IPS-15b (cell line): ENCODE measurements around the gene CCDC141.

Experiments used
- H3K27me3 ChIP-seq: one replicate; pipeline ENCODE4 v1.6.1; 2013; ENCODE audit warnings: low read length; ENCODE audit not compliant: control insufficient read depth, insufficient read depth
- H3K36me3 ChIP-seq: one replicate; pipeline ENCODE4 v1.6.1; 2013; ENCODE audit warnings: low read length; ENCODE audit not compliant: control insufficient read depth, insufficient read depth
- H3K4me1 ChIP-seq: one replicate; pipeline ENCODE4 v1.6.1; 2013; ENCODE audit warnings: mild to moderate bottlenecking, low read length; ENCODE audit not compliant: control insufficient read depth, insufficient read depth
- H3K4me3 ChIP-seq: one replicate; pipeline ENCODE4 v1.5.1; 2013; ENCODE audit warnings: low read depth, low read length
- H3K9ac ChIP-seq: one replicate; pipeline ENCODE4 v1.6.1; 2013; ENCODE audit warnings: low read depth, mild to moderate bottlenecking, low read length
- H3K9me3 ChIP-seq: one replicate; pipeline ENCODE4 v1.6.1; 2013; ENCODE audit warnings: mild to moderate bottlenecking, low read length; ENCODE audit not compliant: control insufficient read depth, insufficient read depth

The CCDC141 gene

GRCh38 chr2:178830451-178830850 lies 219.5 kb downstream of the CCDC141 start:
- H3K9me3 ChIP-seq = no peaks in the 10 kb centered on the region
- H3K4me3 ChIP-seq = no peak overlapping the region
- no peaks in the 10 kb centered on the region for H3K27me3 ChIP-seq
- no peaks in the 10 kb centered on the region for H3K4me1 ChIP-seq
- H3K36me3 ChIP-seq = no peaks in the 10 kb centered on the region
- H3K9ac ChIP-seq = no peak overlapping the region

DNA sequence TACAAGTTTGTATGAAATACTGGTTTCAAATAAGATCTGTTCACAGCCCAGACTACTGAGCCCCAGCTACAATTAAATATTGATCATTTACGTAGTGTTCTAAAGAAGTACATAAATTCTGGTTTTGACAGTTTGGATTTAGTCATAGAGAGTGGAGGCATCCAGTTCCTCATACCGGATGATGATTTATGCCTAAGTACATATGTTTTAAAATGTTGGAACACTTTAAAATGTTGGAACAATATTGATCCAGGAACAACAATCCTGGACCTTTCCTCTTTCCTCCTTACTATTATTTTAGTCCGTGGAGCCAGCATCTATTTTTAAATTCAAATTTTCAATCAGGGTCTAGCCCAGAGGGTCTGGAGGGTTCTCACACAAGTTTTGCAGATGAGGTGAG lies 220.0 kb downstream of the CCDC141 start:
- Histone ChIP-seq H3K4me3 (no peak overlapping the region), H3K4me1 (no peaks in the 10 kb centered on the region), H3K9me3 (no peaks in the 10 kb centered on the region), H3K36me3 (no peaks in the 10 kb centered on the region), H3K9ac (no peak overlapping the region), H3K27me3 (no peaks in the 10 kb centered on the region)

DNA sequence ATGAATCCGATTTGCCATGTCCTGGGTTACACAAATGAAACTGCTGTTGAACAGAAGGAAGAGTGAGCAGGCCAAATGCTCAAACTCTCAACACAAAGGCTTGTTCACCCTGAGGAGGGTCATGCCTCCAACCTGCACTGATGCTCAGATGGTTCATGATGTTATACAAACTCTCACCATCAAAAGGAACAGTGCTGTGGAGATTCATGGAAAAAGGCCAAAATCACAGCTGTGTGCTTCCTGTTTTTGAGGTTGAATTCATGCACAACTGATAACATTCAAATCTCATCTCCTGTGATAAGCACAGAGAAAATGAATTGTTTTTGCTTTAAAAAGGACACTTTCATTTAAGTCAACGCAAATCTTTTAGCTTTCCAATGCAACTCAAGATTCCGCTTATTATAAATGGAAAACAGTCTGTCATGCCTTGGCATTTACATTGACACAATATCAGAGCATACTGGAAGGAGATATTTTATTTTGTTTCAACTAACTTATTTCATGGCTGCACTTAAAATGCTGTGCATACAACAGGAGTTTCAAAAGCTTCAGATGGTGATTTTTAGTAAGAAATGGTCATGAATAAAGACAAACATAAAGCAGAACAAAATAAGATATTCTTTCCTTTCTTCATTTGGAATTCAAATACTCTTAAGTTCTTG lies 220.5 kb downstream of the CCDC141 start:
- Histone ChIP-seq H3K4me3 (no peak overlapping the region), H3K27me3 (no peaks in the 10 kb centered on the region), H3K4me1 (no peaks in the 10 kb centered on the region), H3K36me3 (no peaks in the 10 kb centered on the region), H3K9ac (no peak overlapping the region), H3K9me3 (no peaks in the 10 kb centered on the region)

GRCh38 chr2:178828486-178828881 lies 221.5 kb downstream of the CCDC141 start:
- Histone ChIP-seq H3K4me3 (no peak overlapping the region), H3K4me1 (no peaks in the 10 kb centered on the region), H3K36me3 (no peaks in the 10 kb centered on the region), H3K9ac (no peak overlapping the region), H3K27me3 (no peaks in the 10 kb centered on the region), H3K9me3 (no peaks in the 10 kb centered on the region)

DNA sequence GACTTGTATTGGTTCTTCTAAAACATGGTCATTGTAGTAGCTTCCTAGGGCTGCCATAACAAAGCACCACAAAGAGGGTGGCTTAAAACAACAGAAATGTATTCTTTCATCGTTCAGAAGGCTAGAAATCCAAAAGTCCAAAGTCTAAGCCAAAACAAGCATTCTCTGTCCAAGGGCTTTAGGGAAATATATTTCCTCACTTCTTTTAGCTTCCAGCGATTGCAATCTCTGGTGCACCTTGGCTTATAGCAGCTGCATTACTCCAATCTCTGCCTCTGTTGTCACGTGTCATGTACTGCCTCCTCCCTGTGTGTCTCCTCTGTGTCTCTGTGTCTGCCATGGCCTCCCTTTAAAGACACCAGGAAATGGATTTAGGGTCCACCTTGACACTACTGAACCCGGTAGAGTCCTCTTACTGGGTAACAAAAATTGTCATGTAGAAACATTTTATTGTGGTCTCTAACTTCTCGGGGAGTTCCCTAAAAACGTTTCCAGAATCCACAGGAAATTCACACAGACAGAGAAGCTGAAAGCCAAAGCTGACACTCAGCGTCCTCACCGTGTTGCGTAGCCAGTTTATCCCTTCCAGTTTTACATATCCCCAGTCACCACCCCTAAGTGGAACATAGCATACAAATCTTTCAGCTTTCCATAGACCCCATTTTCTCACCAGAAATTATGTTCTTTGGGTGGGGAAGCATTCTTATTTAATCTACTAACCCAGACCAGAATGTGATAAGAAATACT lies 222.0 kb downstream of the CCDC141 start:
- Histone ChIP-seq H3K9me3 (no peaks in the 10 kb centered on the region), H3K27me3 (no peaks in the 10 kb centered on the region), H3K4me3 (no peak overlapping the region)

GRCh38 chr2:178827111-178827510 lies 222.8 kb downstream of the CCDC141 start:
- no peaks in the 10 kb centered on the region for H3K36me3 ChIP-seq
- H3K9me3 ChIP-seq = no peaks in the 10 kb centered on the region
- H3K9ac ChIP-seq = no peak overlapping the region
- H3K4me1 ChIP-seq = no peaks in the 10 kb centered on the region
- no peak overlapping the region for H3K4me3 ChIP-seq
- no peaks in the 10 kb centered on the region for H3K27me3 ChIP-seq

More for the DNA sequence above, 222.0 kb downstream of the CCDC141 start:
- H3K36me3 ChIP-seq = no peaks in the 10 kb centered on the region
- H3K4me1 ChIP-seq = no peaks in the 10 kb centered on the region
- no peak overlapping the region for H3K9ac ChIP-seq

GRCh38 chr2:178825183-178825582 lies 224.8 kb downstream of the CCDC141 start:
- H3K4me3 ChIP-seq = no peak overlapping the region

DNA sequence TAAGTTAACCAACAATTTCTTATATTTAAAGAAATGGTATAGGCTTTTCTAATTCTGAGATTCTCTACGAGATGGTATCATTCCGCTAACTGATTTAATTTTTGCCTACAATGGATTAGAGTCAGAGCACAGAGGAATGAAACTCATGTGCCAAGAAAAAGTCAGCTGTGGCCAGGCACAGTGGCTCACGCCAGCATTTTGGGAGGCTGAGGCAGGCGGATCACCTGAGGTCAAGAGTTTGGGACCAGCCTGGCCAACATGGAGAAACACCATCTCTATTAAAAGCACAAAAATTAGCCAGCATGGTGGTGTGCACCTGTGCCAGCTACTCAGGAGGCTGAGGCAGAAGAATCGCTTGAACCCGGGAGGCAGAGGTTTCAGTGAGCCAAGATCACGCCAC lies 225.8 kb downstream of the CCDC141 start:
- Histone ChIP-seq H3K9ac (no peak overlapping the region), H3K27me3 (no peaks in the 10 kb centered on the region), H3K4me3 (no peak overlapping the region), H3K9me3 (no peaks in the 10 kb centered on the region), H3K36me3 (no peaks in the 10 kb centered on the region), H3K4me1 (no peaks in the 10 kb centered on the region)

More at GRCh38 chr2:178825183-178825582, 224.8 kb downstream of the CCDC141 start:
- Histone ChIP-seq H3K27me3 (no peaks in the 10 kb centered on the region), H3K9ac (no peak overlapping the region), H3K4me1 (no peaks in the 10 kb centered on the region), H3K36me3 (no peaks in the 10 kb centered on the region), H3K9me3 (no peaks in the 10 kb centered on the region)

GRCh38 chr2:178819992-178820391 lies 229.9 kb downstream of the CCDC141 start:
- no peaks in the 10 kb centered on the region for H3K27me3 ChIP-seq
- no peak overlapping the region for H3K4me3 ChIP-seq
- no peaks in the 10 kb centered on the region for H3K9me3 ChIP-seq
- no peaks in the 10 kb centered on the region for H3K36me3 ChIP-seq
- H3K4me1 ChIP-seq = no peaks in the 10 kb centered on the region
- H3K9ac ChIP-seq = no peak overlapping the region

- no peaks in the 10 kb centered on the region for H3K4me1 ChIP-seq
- no peaks in the 10 kb centered on the region for H3K36me3 ChIP-seq
- H3K4me3 ChIP-seq = no peak overlapping the region
- H3K9ac ChIP-seq = no peak overlapping the region
- H3K9me3 ChIP-seq = no peaks in the 10 kb centered on the region
- H3K27me3 ChIP-seq = no peaks in the 10 kb centered on the region
Measured at GRCh38 chr2:178819147-178819875, 230.6 kb downstream of the CCDC141 start.

DNA sequence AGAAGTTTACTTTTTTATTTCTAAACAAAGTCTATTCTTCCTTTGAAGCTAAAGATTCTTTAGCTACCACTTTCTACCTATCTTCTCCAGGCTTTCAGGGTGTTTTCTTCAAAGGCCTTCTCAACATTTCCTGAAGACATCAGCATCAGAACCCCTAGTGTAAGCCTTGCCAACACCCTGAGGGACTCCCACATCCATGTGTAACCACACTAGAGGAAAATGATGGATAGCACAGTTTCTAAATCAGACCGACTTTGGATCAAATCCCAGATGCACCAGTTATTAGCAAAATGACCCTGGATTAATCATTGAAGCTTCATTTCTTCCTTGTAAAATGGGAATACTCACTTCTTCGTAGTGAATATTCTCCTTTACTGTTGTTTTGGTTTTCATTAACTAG lies 238.0 kb downstream of the CCDC141 start:
- H3K9me3 ChIP-seq = no peaks in the 10 kb centered on the region
- no peak overlapping the region for H3K9ac ChIP-seq
- H3K4me3 ChIP-seq = no peak overlapping the region
- H3K36me3 ChIP-seq = no peaks in the 10 kb centered on the region
- H3K27me3 ChIP-seq = no peaks in the 10 kb centered on the region
- H3K4me1 ChIP-seq = no peaks in the 10 kb centered on the region

GRCh38 chr2:178811045-178811444 lies 238.9 kb downstream of the CCDC141 start:
- no peak overlapping the region for H3K4me3 ChIP-seq
- H3K27me3 ChIP-seq = no peaks in the 10 kb centered on the region
- no peak overlapping the region for H3K9ac ChIP-seq
- no peaks in the 10 kb centered on the region for H3K9me3 ChIP-seq
- no peaks in the 10 kb centered on the region for H3K4me1 ChIP-seq
- H3K36me3 ChIP-seq = no peaks in the 10 kb centered on the region
